A549 (cell line): ENCODE data around the gene ADGRL3. TPM values are rescaled to one million over a fixed set of nuclear protein-coding genes. Genes with fewer than 3 reads are reported as not detected.

Experiments
- ATAC-seq, 2 experiments: fragments of 200-7000 bp in 1 of 2; fragments of >200 bp in 1 of 2; cut with Nextera tagmentation in 1 of 2; cut with Tn5 transposase in 1 of 2; 3 replicates each; pipeline versions ENCODE4 v1.8.0 to v1.9.1; 2018 to 2020; ENCODE audit warnings: mild to moderate bottlenecking in 1 of 2, moderate library complexity in 1 of 2
- CTCF ChIA-PET: fragments of 300-600 bp; sonication (Branson Sonifier 250); formaldehyde crosslinking; extraction: SDS; loops from one replicate; lab custom pipeline; 2021; ENCODE audit warnings: antibody characterized with exemption, inconsistent platforms; lab: Yijun Ruan, JAX
- POLR2A ChIA-PET: fragments of 350-600 bp; formaldehyde crosslinking; extraction: SDS; loops from one replicate; lab custom pipeline; 2021; ENCODE audit warnings: antibody characterized with exemption, inconsistent platforms; lab: Yijun Ruan, JAX
- DNase-seq, 2 experiments: peaks; one replicate each; pipeline versions ENCODE4 v3.0.0 to v3.0.0-alpha.2; 2011 to 2016; ENCODE audit warnings: low read depth in 1 of 2, low spot score in 1 of 2
- FAIRE-seq: peaks from 2 replicates; lab custom pipeline; 2011; peaks lifted over from hg19 to GRCh38; lab: Jason Lieb, UNC
- H3K27ac ChIP-seq, 2 experiments: fragments of >200 bp; sonication (Bioruptor Twin); formaldehyde crosslinking; 3 replicates each; pipeline ENCODE4 v1.5.1; 2016 to 2017
- H3K4me1 ChIP-seq: fragments of >200 bp; sonication (Bioruptor Twin); formaldehyde crosslinking; 3 replicates; pipeline ENCODE4 v1.6.1; 2016
- H3K4me2 ChIP-seq: fragments of >200 bp; sonication (Bioruptor Twin); formaldehyde crosslinking; 3 replicates; pipeline ENCODE4 v1.6.1; 2016
- H3K4me3 ChIP-seq: fragments of >200 bp; sonication (Bioruptor Twin); formaldehyde crosslinking; 3 replicates; pipeline ENCODE4 v1.5.1; 2016
- H3K9me3 ChIP-seq: fragments of >200 bp; sonication (Bioruptor Twin); formaldehyde crosslinking; 3 replicates; pipeline ENCODE4 v1.6.1; 2016
- ATOH8 ChIP-seq: fragments of 250-450 bp; sonication (Bioruptor Pico); IDR thresholded peaks from 2 replicates; pipeline ENCODE4 v1.5.0; 2020; ENCODE audit warnings: low read depth, mild to moderate bottlenecking, moderate library complexity
- BCL3 ChIP-seq: fragments of >200 bp; sonication (Bioruptor Twin); formaldehyde crosslinking; IDR thresholded peaks from 3 replicates; pipeline ENCODE4 v1.6.1; 2016
- BHLHE40 ChIP-seq: IDR thresholded peaks from 2 replicates; pipeline ENCODE4 v1.6.1; 2012; ENCODE audit warnings: low read depth, low read length, inconsistent platforms
- CEBPB ChIP-seq, 2 experiments: fragments of >200 bp in 1 of 2; sonication (Bioruptor Twin) in 1 of 2; formaldehyde crosslinking in 1 of 2; IDR thresholded peaks; 2 replicates each; pipeline ENCODE4 v1.6.1; 2012 to 2016
- CHD2 ChIP-seq: fragments of 150-350 bp; IDR thresholded peaks from 2 replicates; pipeline ENCODE4 v1.6.1; 2014; ENCODE audit warnings: low read length; ENCODE audit not compliant: partially characterized antibody
- CHD4 ChIP-seq: fragments of 200-600 bp; sonication (generic); IDR thresholded peaks from 2 replicates; pipeline ENCODE4 v1.6.1; 2016; ENCODE audit warnings: antibody characterized with exemption, mild to moderate bottlenecking, borderline replicate concordance
- EP300 ChIP-seq, 2 experiments: fragments of >200 bp; sonication (Bioruptor Twin); formaldehyde crosslinking; IDR thresholded peaks; 2 replicates in 1 of 2; 3 replicates in 1 of 2; pipeline ENCODE4 v1.6.1; 2016 to 2017
- FOSL2 ChIP-seq, 2 experiments: fragments of 450-650 bp in 1 of 2; fragments of >200 bp in 1 of 2; sonication (Bioruptor Twin) in 1 of 2; formaldehyde crosslinking; IDR thresholded peaks; 2 replicates each; pipeline versions ENCODE4 v1.5.0 to v1.6.1; 2016 to 2020; ENCODE audit warnings: mild to moderate bottlenecking in 1 of 2, moderate library complexity in 1 of 2
- FOXS1 ChIP-seq: fragments of 250-450 bp; sonication (Bioruptor Pico); IDR thresholded peaks from 2 replicates; pipeline ENCODE4 v1.5.0; 2020; ENCODE audit warnings: mild to moderate bottlenecking, moderate library complexity
- HEYL ChIP-seq: fragments of 250-450 bp; sonication (Bioruptor Pico); IDR thresholded peaks from 2 replicates; pipeline ENCODE4 v1.8.0; 2021; ENCODE audit warnings: mild to moderate bottlenecking, moderate library complexity
- HOXB13 ChIP-seq: fragments of 250-450 bp; sonication (Bioruptor Pico); IDR thresholded peaks from 2 replicates; pipeline ENCODE4 v1.5.0; 2020; ENCODE audit warnings: low read depth, mild to moderate bottlenecking, moderate library complexity
- JUN ChIP-seq, 2 experiments: fragments of >200 bp; sonication (Bioruptor Twin); formaldehyde crosslinking; IDR thresholded peaks; 2 replicates in 1 of 2; 3 replicates in 1 of 2; pipeline ENCODE4 v1.6.1; 2016 to 2017
- JUNB ChIP-seq: fragments of >200 bp; sonication (Bioruptor Twin); formaldehyde crosslinking; IDR thresholded peaks from 2 replicates; pipeline ENCODE4 v1.6.1; 2016
- NFE2L2 ChIP-seq: fragments of 150-350 bp; conservative IDR thresholded peaks from 2 replicates; pipeline ENCODE4 v1.6.1; 2014; ENCODE audit warnings: low read length
- NPAS2 ChIP-seq: fragments of 250-450 bp; sonication (Bioruptor Pico); IDR thresholded peaks from 2 replicates; pipeline ENCODE4 v1.8.0; 2022; ENCODE audit warnings: mild to moderate bottlenecking, moderate library complexity, borderline replicate concordance
- NR3C1 ChIP-seq: fragments of >200 bp; sonication (Bioruptor Twin); formaldehyde crosslinking; IDR thresholded peaks from 3 replicates; pipeline ENCODE4 v1.6.1; 2017
- PHF8 ChIP-seq: fragments of 200-600 bp; sonication (generic); IDR thresholded peaks from 2 replicates; pipeline ENCODE4 v1.6.1; 2016; ENCODE audit warnings: low read depth, mild to moderate bottlenecking, antibody characterized with exemption, moderate library complexity, borderline replicate concordance
- POLR2A ChIP-seq: IDR thresholded peaks from 2 replicates; pipeline ENCODE4 v1.6.1; 2012; ENCODE audit warnings: mild to moderate bottlenecking, low read length
- RAD21 ChIP-seq, 2 experiments: fragments of >200 bp in 1 of 2; sonication (Bioruptor Twin) in 1 of 2; formaldehyde crosslinking in 1 of 2; IDR thresholded peaks in 1 of 2; conservative IDR thresholded peaks in 1 of 2; 2 replicates in 1 of 2; 3 replicates in 1 of 2; pipeline ENCODE4 v1.6.1; 2012 to 2018; ENCODE audit warnings: inconsistent platforms in 1 of 2
- RFX5 ChIP-seq: fragments of 450-650 bp; IDR thresholded peaks from 2 replicates; pipeline ENCODE4 v1.7.1; 2014; ENCODE audit warnings: antibody characterized with exemption, mild to moderate bottlenecking, moderate library complexity
- RNF2 ChIP-seq: fragments of 200-600 bp; sonication (generic); IDR thresholded peaks from 2 replicates; pipeline ENCODE4 v1.6.1; 2016; ENCODE audit warnings: low read depth, mild to moderate bottlenecking, antibody characterized with exemption, moderate library complexity, borderline replicate concordance
- TP53 ChIP-seq: fragments of 250-450 bp; sonication (Bioruptor Pico); IDR thresholded peaks from 2 replicates; pipeline ENCODE4 v1.5.0; 2021; ENCODE audit warnings: mild to moderate bottlenecking, moderate library complexity
- USF2 ChIP-seq: fragments of 450-650 bp; IDR thresholded peaks from 2 replicates; pipeline ENCODE4 v1.6.1; 2014; ENCODE audit warnings: antibody characterized with exemption
- WGBS: methylation state at CpG from one replicate; pipeline ENCODE4 v1.1.6; 2017; ENCODE audit errors: missing lambda C conversion rate; 5-methylcytosine and 5-hydroxymethylcytosine counted together
- polyA plus RNA-seq, 4 experiments: library from polyadenylated mRNA; depleted of rRNA in 3 of 4; stranded (reverse); fragments of >200 nt; fragmentation: RNase III in 1 of 4; extraction: RNeasy Plus Mini Kit Qiagen cat#74134 plus additional on column Dnase treatment in 1 of 4; gene quantifications; 2 replicates in 3 of 4; 3 replicates in 1 of 4; pipeline ENCODE4 v1.2.3, GENCODE V29; 2011 to 2017

The ADGRL3 gene
- polyA plus RNA-seq, 2 of the 4 experiments (the other 2 are of a cell fraction) = 0.05 to 0.12 TPM

GRCh38 chr4:61217222-61217621 is 17.1 kb downstream of the ADGRL3 start:
- no peak for DNase-seq
- Histone ChIP-seq H3K4me1 (no peaks in the 10 kb centered on the region), H3K27ac (no peak overlapping the region), H3K4me3 (no peak overlapping the region), H3K4me2 (no peak overlapping the region), H3K9me3 (no peaks in the 10 kb centered on the region)
- 15% methylated on average over 1 of the region's 1 CpG for WGBS
- no peak for ATAC-seq
- no peak for FAIRE-seq
- TF ChIP-seq ATOH8 (CRISPR knock-in tag) (no peak), HEYL (no peak), FOSL2 (IDR thresholded peaks at IDR 0.05) (no peak), FOSL2 (CRISPR knock-in tag; IDR thresholded peaks at IDR 0.05) (no peak), RFX5 (no peak), PHF8 (no peak), POLR2A (no peak), CEBPB (IDR thresholded peaks at IDR 0.05) (no peak), RAD21 (conservative IDR thresholded peaks at IDR 0.05 in 1 of 2, IDR thresholded peaks at IDR 0.05 in 1 of 2) (no peak), JUNB (no peak), USF2 (no peak), EP300 (IDR thresholded peaks at IDR 0.05) (no peak), BCL3 (no peak), RNF2 (no peak)
- ChIA-PET POLR2A (no interaction called here), CTCF (interaction anchor here (0.7 kb wide), 1 partner anchor 231 kb away, joined by 3 read pairs; no protein-coding TSS in a partner anchor)

GRCh38 chr4:61220556-61220955 is 20.4 kb downstream of the ADGRL3 start:
- FAIRE-seq (no peak), ATAC-seq (no peak), DNase-seq (no peak)
- no peak overlapping the region for H3K4me3 ChIP-seq
- TF ChIP-seq HOXB13 (CRISPR knock-in tag) (no peak), JUNB (no peak), BHLHE40 (no peak), CHD2 (no peak), NFE2L2 (no peak), NPAS2 (CRISPR knock-in tag) (no peak), NR3C1 (no peak), JUN (IDR thresholded peaks at IDR 0.05) (no peak), CHD4 (no peak), TP53 (no peak), USF2 (no peak), FOXS1 (CRISPR knock-in tag) (no peak)
- ChIA-PET POLR2A (no interaction called here), CTCF (no interaction called here)
- WGBS = 2% methylated on average over 2 of the region's 2 CpGs
- no peaks in the 10 kb centered on the region for H3K9me3 ChIP-seq
- no peak overlapping the region for H3K4me2 ChIP-seq
- H3K4me1 ChIP-seq = no peaks in the 10 kb centered on the region
- H3K27ac ChIP-seq = no peak overlapping the region
